HCT116 (cell line): ENCODE measurements around the gene HOXC4. TPM values are rescaled to one million over a fixed set of nuclear protein-coding genes. Genes with fewer than 3 reads are reported as not detected.

Experiments
- ATAC-seq: fragments of 200-7000 bp; cut with Tn5 transposase; 2 replicates; pipeline ENCODE4 v1.9.1; 2020; ENCODE audit warnings: mild to moderate bottlenecking, moderate library complexity
- BruUV-seq: library from RNA; stranded (reverse); fragments of 400-500 nt; replicated peaks from 2 replicates; lab custom pipeline; 2021; lab: Mats Ljungman, UMichigan
- CTCF ChIA-PET: fragments of 300-600 bp; sonication (Branson Sonifier 250); formaldehyde crosslinking; loops from one replicate; lab custom pipeline; 2021; ENCODE audit warnings: antibody characterized with exemption; lab: Charles Lee
- POLR2A ChIA-PET: fragments of 300-600, 350-600 bp; sonication (Branson Sonifier 250); formaldehyde crosslinking; loops from one replicate; lab custom pipeline; 2021; ENCODE audit warnings: antibody characterized with exemption; lab: Charles Lee
- RAD21 ChIA-PET, 2 experiments: fragments of 300-600 bp; sonication (Branson Sonifier 250); formaldehyde crosslinking; loops; one replicate each; lab custom pipeline; 2023; ENCODE audit warnings: low total read pairs in 2 of 2; ENCODE audit not compliant: uncharacterized antibody in 2 of 2, unreplicated experiment in 2 of 2, low non-redundant PET in 1 of 2; lab: Charles Lee
- DNase-seq: peaks from one replicate; pipeline ENCODE4 v3.0.0-alpha.2; 2010; ENCODE audit warnings: low read depth, low spot score
- H2AFZ ChIP-seq: fragments of 200-600 bp; shearing (Covaris generic), sonication (generic); 2 replicates; pipeline ENCODE4 v1.6.1; 2017; ENCODE audit warnings: low read depth, mixed run types, mixed read lengths, antibody characterized with exemption, low read length; ENCODE audit not compliant: poor library complexity, severe bottlenecking
- H3K27ac ChIP-seq: 2 replicates; pipeline ENCODE4 v1.5.1; 2012; ENCODE audit warnings: low read depth, low read length
- H3K27me3 ChIP-seq: fragments of 200-600 bp; sonication (generic); 2 replicates; pipeline ENCODE4 v1.6.1; 2016; ENCODE audit warnings: mixed run types, low read length, mixed read lengths; ENCODE audit not compliant: insufficient read depth
- H3K36me3 ChIP-seq, 2 experiments: fragments of 200-500 bp in 1 of 2; fragments of 200-600 bp in 1 of 2; sonication (Bioruptor generic) in 1 of 2; sonication (generic) in 1 of 2; 2 replicates each; pipeline versions ENCODE4 v1.5.1 to v1.6.1; 2014 to 2016; ENCODE audit warnings: low read length in 2 of 2, inconsistent platforms in 1 of 2, mixed read lengths in 1 of 2, mixed run types in 1 of 2; ENCODE audit not compliant: insufficient read depth in 2 of 2, control insufficient read depth in 1 of 2
- H3K4me1 ChIP-seq, 2 experiments: fragments of 200-600 bp in 1 of 2; sonication (generic) in 1 of 2; 2 replicates each; pipeline versions ENCODE4 v1.5.1 to v1.6.1; 2012 to 2017; ENCODE audit warnings: low read length in 2 of 2, inconsistent platforms in 1 of 2, mild to moderate bottlenecking in 1 of 2, mixed read lengths in 1 of 2, mixed run types in 1 of 2, moderate library complexity in 1 of 2; ENCODE audit not compliant: insufficient read depth in 2 of 2, control insufficient read depth in 1 of 2
- H3K4me2 ChIP-seq: fragments of 200-600 bp; sonication (generic); 2 replicates; pipeline ENCODE4 v1.6.1; 2017; ENCODE audit warnings: mixed run types, low read length, mixed read lengths
- H3K4me3 ChIP-seq, 2 experiments: fragments of 200-600 bp in 1 of 2; sonication (generic) in 1 of 2; replicated peaks in 1 of 2; 2 replicates each; pipeline ENCODE4 v1.5.1; 2011 to 2016; ENCODE audit warnings: low read length in 2 of 2, control low read depth in 1 of 2, low read depth in 1 of 2, mild to moderate bottlenecking in 1 of 2, mixed read lengths in 1 of 2, mixed run types in 1 of 2
- H3K79me2 ChIP-seq: fragments of 200-600 bp; sonication (generic); 2 replicates; pipeline ENCODE4 v1.6.1; 2017; ENCODE audit warnings: mild to moderate bottlenecking, mixed run types, low read length, moderate library complexity, mixed read lengths; ENCODE audit not compliant: insufficient read depth
- H3K9ac ChIP-seq: fragments of 200-600 bp; sonication (generic); 2 replicates; pipeline ENCODE4 v1.6.1; 2016; ENCODE audit warnings: low read length, mixed read lengths
- H3K9me2 ChIP-seq: fragments of 200-600 bp; sonication (generic), shearing (Covaris generic); 2 replicates; pipeline ENCODE4 v1.6.1; 2017; ENCODE audit warnings: mixed run types, mild to moderate bottlenecking, moderate library complexity; ENCODE audit not compliant: insufficient read depth
- H3K9me3 ChIP-seq, 2 experiments: fragments of 200-500 bp in 1 of 2; fragments of 200-600 bp in 1 of 2; sonication (Bioruptor generic) in 1 of 2; sonication (generic) in 1 of 2; 2 replicates each; pipeline ENCODE4 v1.6.1; 2014 to 2017; ENCODE audit warnings: low read length in 2 of 2, mixed read lengths in 2 of 2, inconsistent platforms in 1 of 2, low read depth in 1 of 2, mild to moderate bottlenecking in 1 of 2, mixed run types in 1 of 2, moderate library complexity in 1 of 2; ENCODE audit not compliant: control insufficient read depth in 1 of 2, insufficient read depth in 1 of 2
- H4K20me1 ChIP-seq: fragments of 200-600 bp; sonication (generic), shearing (Covaris generic); 2 replicates; pipeline ENCODE4 v1.6.1; 2017; ENCODE audit warnings: mixed run types, mild to moderate bottlenecking, moderate library complexity; ENCODE audit not compliant: insufficient read depth
- CBX3 ChIP-seq: IDR thresholded peaks from 2 replicates; pipeline ENCODE4 v1.6.1; 2012; ENCODE audit warnings: low read depth
- CEBPB ChIP-seq: IDR thresholded peaks from 2 replicates; pipeline ENCODE4 v1.6.1; 2012; ENCODE audit warnings: low read depth
- EGR1 ChIP-seq: IDR thresholded peaks from 2 replicates; pipeline ENCODE4 v1.6.1; 2012; ENCODE audit warnings: low read depth
- ELF1 ChIP-seq: IDR thresholded peaks from 2 replicates; pipeline ENCODE4 v1.6.1; 2012; ENCODE audit warnings: low read depth, borderline replicate concordance
- EZH2phosphoT487 ChIP-seq: fragments of 200-600 bp; IDR thresholded peaks from 2 replicates; pipeline ENCODE4 v1.6.1; 2018; ENCODE audit warnings: antibody characterized with exemption, borderline replicate concordance
- JUND ChIP-seq: IDR thresholded peaks from 2 replicates; pipeline ENCODE4 v1.6.1; 2012
- POLR2A ChIP-seq: IDR thresholded peaks from 2 replicates; pipeline ENCODE4 v1.7.0; 2011; ENCODE audit warnings: borderline replicate concordance; ENCODE audit not compliant: insufficient read depth, insufficient read length; ENCODE audit errors: extremely low read depth
- SIN3A ChIP-seq: IDR thresholded peaks from 2 replicates; pipeline ENCODE4 v1.6.1; 2012; ENCODE audit warnings: low read depth
- SP1 ChIP-seq: IDR thresholded peaks from 2 replicates; pipeline ENCODE4 v1.6.1; 2012; ENCODE audit warnings: low read depth
- SRF ChIP-seq: IDR thresholded peaks from 2 replicates; pipeline ENCODE4 v1.6.1; 2012; ENCODE audit warnings: low read depth
- ZFX ChIP-seq: fragments of 450-650 bp; IDR thresholded peaks from 2 replicates; pipeline ENCODE4 v1.6.1; 2017
- intact Hi-C: fragments of 100-400 bp; cut with micrococcal nuclease; formaldehyde crosslinking; loops from 2 replicates; pipeline ENCODE4 v1.10.0; 2022
- total RNA-seq: library from RNA; stranded (reverse); gene quantifications from one replicate; pipeline ENCODE4 v1.2.1, GENCODE V29; 2021; ENCODE audit not compliant: unreplicated experiment
- TF ChIP-seq, protein P1 (sequence below): IDR thresholded peaks from 2 replicates; pipeline ENCODE4 v1.6.1; 2012; ENCODE audit warnings: low read depth
- TF ChIP-seq, protein P2 (sequence below), 3 experiments: fragments of 200-600 bp in 1 of 3; sonication (generic) in 1 of 3; IDR thresholded peaks in 2 of 3; conservative IDR thresholded peaks in 1 of 3; 2 replicates each; pipeline ENCODE4 v1.5.1; 2012 to 2017; ENCODE audit warnings: low read depth in 2 of 3, low read length in 2 of 3, antibody characterized with exemption in 1 of 3, borderline replicate concordance in 1 of 3, control low read depth in 1 of 3, mild to moderate bottlenecking in 1 of 3, mixed read lengths in 1 of 3, mixed run types in 1 of 3, moderate library complexity in 1 of 3; ENCODE audit not compliant: insufficient read depth in 1 of 3

The HOXC4 gene
- total RNA-seq, 1 experiment from 2014 or later = 1.5 TPM

DNA sequence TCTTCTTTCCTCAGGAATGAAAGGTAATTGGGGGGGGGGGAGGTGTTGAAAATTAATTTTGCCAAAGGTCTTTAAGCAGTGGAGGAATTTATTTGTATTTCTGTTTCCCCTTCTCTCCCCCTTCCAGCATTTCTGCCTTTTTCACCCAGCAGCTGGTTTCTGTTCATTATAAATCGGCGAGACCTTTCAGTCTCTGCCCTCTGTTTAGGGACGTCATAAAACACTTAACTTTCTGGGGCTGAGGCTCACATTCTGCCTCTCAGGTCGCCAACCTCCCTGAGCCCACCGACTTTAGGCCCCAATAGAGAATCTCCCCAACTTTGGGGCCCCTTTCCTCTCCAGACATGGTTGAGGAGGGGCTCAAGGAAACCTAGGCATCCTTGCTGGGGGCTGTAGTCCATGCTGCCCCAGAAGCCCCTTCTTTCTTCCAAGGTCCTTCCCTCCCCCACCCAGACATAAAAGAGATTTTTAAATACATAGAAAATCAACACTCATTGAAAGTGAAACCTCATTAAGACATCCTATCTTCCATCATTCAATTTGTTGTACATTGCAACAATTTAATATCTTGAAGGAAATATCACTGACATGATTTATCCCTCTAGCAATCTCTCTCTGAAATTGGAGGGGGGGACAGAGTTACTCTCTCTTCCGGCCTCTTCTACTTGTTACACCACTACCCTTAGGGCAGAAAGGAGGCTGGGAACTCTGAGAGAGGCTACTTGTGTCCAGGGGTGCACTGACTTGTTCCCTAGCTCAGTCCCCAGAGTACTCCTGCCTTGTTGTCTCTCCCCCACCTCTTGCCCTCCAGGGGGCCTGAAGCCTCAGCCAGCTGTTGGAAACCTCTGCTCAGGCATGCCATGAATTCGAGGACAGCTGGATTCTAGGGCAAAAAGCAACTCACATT, 27.9 kb upstream of the HOXC4 start:
- RAD21 ChIA-PET = no interaction called here
- Histone ChIP-seq H3K79me2 (no peaks in the 10 kb centered on the region), H3K36me3 (no peaks in the 10 kb centered on the region), H3K27me3 (no peaks in the 10 kb centered on the region), H3K4me3 (no peak overlapping the region), H3K9me3 (no peaks in the 10 kb centered on the region), H3K4me2 (no peak overlapping the region), H4K20me1 (no peaks in the 10 kb centered on the region), H2AFZ (no peak overlapping the region), H3K4me1 (peaks cover 7 to 13% of the 10 kb centered on the region in 2 experiments; a peak in 3 of 4 replicates), H3K9me2 (no peaks in the 10 kb centered on the region), H3K27ac (no peak overlapping the region), H3K9ac (no peak overlapping the region)
- BruUV-seq = no TSS peak
- POLR2A ChIA-PET = interaction anchor here (0.6 kb wide), 1 partner anchor 8 kb away, joined by 3 read pairs; no protein-coding TSS in a partner anchor
- TF ChIP-seq CEBPB (no peak), ZFX (no peak), CBX3 (no peak), SP1 (no peak), EZH2phosphoT487 (no peak), POLR2A (no peak), SIN3A (no peak), EGR1 (no peak), ELF1 (no peak), JUND (no peak), SRF (no peak)
- TF ChIP-seq, protein P1, sequence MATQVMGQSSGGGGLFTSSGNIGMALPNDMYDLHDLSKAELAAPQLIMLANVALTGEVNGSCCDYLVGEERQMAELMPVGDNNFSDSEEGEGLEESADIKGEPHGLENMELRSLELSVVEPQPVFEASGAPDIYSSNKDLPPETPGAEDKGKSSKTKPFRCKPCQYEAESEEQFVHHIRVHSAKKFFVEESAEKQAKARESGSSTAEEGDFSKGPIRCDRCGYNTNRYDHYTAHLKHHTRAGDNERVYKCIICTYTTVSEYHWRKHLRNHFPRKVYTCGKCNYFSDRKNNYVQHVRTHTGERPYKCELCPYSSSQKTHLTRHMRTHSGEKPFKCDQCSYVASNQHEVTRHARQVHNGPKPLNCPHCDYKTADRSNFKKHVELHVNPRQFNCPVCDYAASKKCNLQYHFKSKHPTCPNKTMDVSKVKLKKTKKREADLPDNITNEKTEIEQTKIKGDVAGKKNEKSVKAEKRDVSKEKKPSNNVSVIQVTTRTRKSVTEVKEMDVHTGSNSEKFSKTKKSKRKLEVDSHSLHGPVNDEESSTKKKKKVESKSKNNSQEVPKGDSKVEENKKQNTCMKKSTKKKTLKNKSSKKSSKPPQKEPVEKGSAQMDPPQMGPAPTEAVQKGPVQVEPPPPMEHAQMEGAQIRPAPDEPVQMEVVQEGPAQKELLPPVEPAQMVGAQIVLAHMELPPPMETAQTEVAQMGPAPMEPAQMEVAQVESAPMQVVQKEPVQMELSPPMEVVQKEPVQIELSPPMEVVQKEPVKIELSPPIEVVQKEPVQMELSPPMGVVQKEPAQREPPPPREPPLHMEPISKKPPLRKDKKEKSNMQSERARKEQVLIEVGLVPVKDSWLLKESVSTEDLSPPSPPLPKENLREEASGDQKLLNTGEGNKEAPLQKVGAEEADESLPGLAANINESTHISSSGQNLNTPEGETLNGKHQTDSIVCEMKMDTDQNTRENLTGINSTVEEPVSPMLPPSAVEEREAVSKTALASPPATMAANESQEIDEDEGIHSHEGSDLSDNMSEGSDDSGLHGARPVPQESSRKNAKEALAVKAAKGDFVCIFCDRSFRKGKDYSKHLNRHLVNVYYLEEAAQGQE = no peak
- TF ChIP-seq, protein P2, sequence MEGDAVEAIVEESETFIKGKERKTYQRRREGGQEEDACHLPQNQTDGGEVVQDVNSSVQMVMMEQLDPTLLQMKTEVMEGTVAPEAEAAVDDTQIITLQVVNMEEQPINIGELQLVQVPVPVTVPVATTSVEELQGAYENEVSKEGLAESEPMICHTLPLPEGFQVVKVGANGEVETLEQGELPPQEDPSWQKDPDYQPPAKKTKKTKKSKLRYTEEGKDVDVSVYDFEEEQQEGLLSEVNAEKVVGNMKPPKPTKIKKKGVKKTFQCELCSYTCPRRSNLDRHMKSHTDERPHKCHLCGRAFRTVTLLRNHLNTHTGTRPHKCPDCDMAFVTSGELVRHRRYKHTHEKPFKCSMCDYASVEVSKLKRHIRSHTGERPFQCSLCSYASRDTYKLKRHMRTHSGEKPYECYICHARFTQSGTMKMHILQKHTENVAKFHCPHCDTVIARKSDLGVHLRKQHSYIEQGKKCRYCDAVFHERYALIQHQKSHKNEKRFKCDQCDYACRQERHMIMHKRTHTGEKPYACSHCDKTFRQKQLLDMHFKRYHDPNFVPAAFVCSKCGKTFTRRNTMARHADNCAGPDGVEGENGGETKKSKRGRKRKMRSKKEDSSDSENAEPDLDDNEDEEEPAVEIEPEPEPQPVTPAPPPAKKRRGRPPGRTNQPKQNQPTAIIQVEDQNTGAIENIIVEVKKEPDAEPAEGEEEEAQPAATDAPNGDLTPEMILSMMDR (IDR thresholded peaks at IDR 0.05 in 2 of 3, conservative IDR thresholded peaks at IDR 0.05 in 1 of 3; ENCODE audit: borderline replicate concordance in 1 of 3, insufficient read depth in 1 of 3, low read depth in 2 of 3, low read length in 2 of 3) = no peak
- ATAC-seq (no peak), DNase-seq (no peak)
- intact Hi-C loops = no loop called here
- CTCF ChIA-PET = interaction anchor here (0.6 to 1.0 kb wide), 2 partner anchors 180 to 194 kb away, joined by 3 read pairs; no protein-coding TSS in a partner anchor
